SK-N-MC (cell line): ENCODE data around the gene FBXO46.

Source experiments
- EZH2 ChIP-seq: fragments of 200-600 bp; sonication (generic); IDR thresholded peaks from one replicate; pipeline ENCODE4 v1.6.1; 2017; ENCODE audit warnings: antibody characterized with exemption
- POLR2AphosphoS5 ChIP-seq: IDR thresholded peaks from 2 replicates; pipeline ENCODE4 v1.6.1; 2012; ENCODE audit warnings: mild to moderate bottlenecking, low read depth, low read length, borderline replicate concordance

DNA sequence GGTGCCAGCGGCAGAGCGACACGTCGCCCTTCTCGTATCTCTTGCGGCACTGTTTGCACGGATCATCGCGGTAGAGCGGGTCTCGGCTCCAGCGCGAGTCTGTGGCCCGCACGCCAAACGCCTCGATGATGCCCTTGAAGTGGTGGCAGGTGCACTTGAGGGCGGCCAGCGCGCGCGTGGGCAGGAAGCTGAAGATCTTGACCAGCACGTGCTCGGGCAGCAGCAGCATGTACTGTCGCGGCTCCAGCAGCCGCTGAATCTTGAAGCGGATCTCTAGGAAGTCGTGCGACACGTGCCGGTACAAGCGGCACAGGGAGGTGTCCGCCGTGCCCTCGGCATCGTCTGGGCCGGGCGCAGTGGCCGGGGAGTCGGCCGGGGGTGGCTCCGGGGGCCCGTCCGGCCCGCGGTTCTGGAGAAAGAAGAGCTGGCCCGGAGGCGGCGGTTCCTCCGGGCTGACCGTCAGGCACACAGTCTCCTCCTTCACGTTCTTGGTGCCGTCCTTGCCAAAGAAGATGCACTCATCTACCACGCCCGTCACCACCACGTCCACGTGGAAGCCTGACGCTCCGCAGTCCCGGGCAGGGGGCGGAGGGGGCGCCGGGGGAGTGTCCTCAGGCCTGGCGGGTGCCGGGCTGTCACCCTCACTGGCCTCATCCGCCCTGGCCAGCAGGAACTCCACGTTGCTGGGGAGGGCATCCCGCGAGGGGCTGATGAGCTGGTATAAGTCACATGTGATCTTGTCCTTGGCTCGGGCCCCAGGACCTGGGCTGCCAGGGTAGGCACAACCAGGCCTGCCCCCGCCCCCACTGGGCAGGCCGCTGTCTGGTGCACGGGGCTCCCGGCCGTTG is 18.6 kb downstream of the FBXO46 start:
- TF ChIP-seq EZH2 (no peak), POLR2AphosphoS5 (no peak)
